Hepatocyte (in vitro differentiated cells): ENCODE measurements around the gene AK3. TPM values are rescaled to one million over a fixed set of nuclear protein-coding genes. Genes with fewer than 3 reads are reported as not detected.

ENCODE experiments used
- DNase-seq: peaks from one replicate; pipeline ENCODE4 v3.0.0-alpha.2; 2016; ENCODE audit warnings: low spot score
- H2AFZ ChIP-seq: fragments of 200-600 bp; sonication (generic); 2 replicates; pipeline ENCODE4 v1.6.0; 2016; ENCODE audit warnings: antibody characterized with exemption, mild to moderate bottlenecking
- H3K27ac ChIP-seq: fragments of 200-600 bp; sonication (generic); 2 replicates; pipeline ENCODE4 v1.5.1; 2016; ENCODE audit warnings: mild to moderate bottlenecking
- H3K27me3 ChIP-seq: fragments of 200-600 bp; sonication (generic); 2 replicates; pipeline ENCODE4 v1.6.1; 2016
- H3K36me3 ChIP-seq: fragments of 200-600 bp; sonication (generic); replicated peaks from 2 replicates; pipeline ENCODE4 v1.5.1; 2016; ENCODE audit warnings: low read depth; ENCODE audit not compliant: insufficient read depth
- H3K4me1 ChIP-seq: fragments of 200-600 bp; sonication (generic); 2 replicates; pipeline ENCODE4 v1.5.1; 2016; ENCODE audit warnings: mild to moderate bottlenecking, moderate library complexity; ENCODE audit not compliant: insufficient read depth
- H3K4me2 ChIP-seq: fragments of 200-600 bp; sonication (generic); 2 replicates; pipeline ENCODE4 v1.6.0; 2016
- H3K4me3 ChIP-seq: fragments of 200-600 bp; sonication (generic); 2 replicates; pipeline ENCODE4 v1.5.1; 2016; ENCODE audit warnings: mild to moderate bottlenecking
- H3K79me2 ChIP-seq: fragments of 200-600 bp; sonication (generic); 2 replicates; pipeline ENCODE4 v1.6.0; 2017; ENCODE audit warnings: mild to moderate bottlenecking
- H3K9me2 ChIP-seq: fragments of 200-600 bp; sonication (generic); replicated peaks from 2 replicates; pipeline ENCODE4 v1.6.0; 2017; ENCODE audit warnings: mild to moderate bottlenecking; ENCODE audit not compliant: insufficient read depth
- H3K9me3 ChIP-seq: fragments of 200-600 bp; sonication (generic); 2 replicates; pipeline ENCODE4 v1.5.1; 2016; ENCODE audit warnings: low read depth, mild to moderate bottlenecking
- H4K20me1 ChIP-seq: fragments of 200-600 bp; sonication (generic); 2 replicates; pipeline ENCODE4 v1.6.0; 2016; ENCODE audit warnings: mild to moderate bottlenecking; ENCODE audit not compliant: insufficient read depth, poor library complexity, severe bottlenecking
- CTCF ChIP-seq: fragments of 200-600 bp; sonication (generic); IDR thresholded peaks from 2 replicates; pipeline ENCODE4 v1.5.1; 2016; ENCODE audit warnings: antibody characterized with exemption, mild to moderate bottlenecking; ENCODE audit not compliant: poor library complexity
- EZH2 ChIP-seq: fragments of 200-600 bp; sonication (generic); IDR thresholded peaks from 2 replicates; pipeline ENCODE4 v1.6.1; 2016; ENCODE audit warnings: antibody characterized with exemption, mild to moderate bottlenecking, borderline replicate concordance
- EZH2phosphoT487 ChIP-seq: fragments of 200-600 bp; sonication (generic); IDR thresholded peaks from one replicate; pipeline ENCODE4 v1.6.1; 2018; ENCODE audit warnings: antibody characterized with exemption, mild to moderate bottlenecking, low read depth, moderate library complexity; ENCODE audit not compliant: unreplicated experiment, severe bottlenecking
- WGBS: methylation state at CpG from one replicate; pipeline ENCODE4 v1.1.6; 2016; ENCODE audit warnings: low lambda C conversion rate; ENCODE audit errors: missing lambda C conversion rate; 5-methylcytosine and 5-hydroxymethylcytosine counted together
- polyA plus RNA-seq: library from polyadenylated mRNA; unstranded; fragments of >200 nt; fragmentation: Nextera tagmentation; extraction: Ambion mirVana; gene quantifications from 2 replicates; pipeline ENCODE4 v1.2.1, GENCODE V29; 2016
- total RNA-seq: library from RNA; depleted of rRNA; stranded (reverse); fragments of >200 nt; gene quantifications from 2 replicates; pipeline ENCODE4 v1.2.3, GENCODE V29; 2014

Gene AK3
- total and polyA plus RNA-seq, 2 experiments from 2014 or later = 102 to 141 TPM

GRCh38 chr9:4679268-4680172, 61.5 kb downstream of the AK3 start, which contains the start of gene CDC37L1:
Gene CDC37L1 (plus strand): TSS chr9:4679569. CDS start chr9:4679768, 199 bp downstream.
- DNase-seq = peak; percentile 98
- Histone ChIP-seq H3K4me2 (peak within 1 kb of the TSS; percentile 85), H2AFZ (peak within 1 kb of the TSS; percentile 38), H3K4me3 (peak within 1 kb of the TSS; percentile 62), H3K27ac (peak within 1 kb of the TSS; percentile 98), H3K79me2 (peaks cover 44% of the 10 kb centered on the region), H3K36me3 (no peaks in the 10 kb centered on the region), H3K27me3 (no peaks in the 10 kb centered on the region), H3K9me2 (no peaks in the 10 kb centered on the region), H4K20me1 (no peaks in the 10 kb centered on the region), H3K9me3 (no peaks in the 10 kb centered on the region), H3K4me1 (peaks cover 22% of the 10 kb centered on the region)
- WGBS = under 1% methylated on average over 66 of the region's 66 CpGs
- TF ChIP-seq CTCF (peak; percentile 44), EZH2 (no peak)

GRCh38 chr9:4678679-4679267, 62.2 kb downstream of the AK3 start:
- no peaks in the 10 kb centered on the region for H3K36me3 ChIP-seq
- peak overlapping the region; percentile 80 for H3K4me2 ChIP-seq
- H3K9me3 ChIP-seq = no peaks in the 10 kb centered on the region
- H3K79me2 ChIP-seq = peaks cover 37% of the 10 kb centered on the region
- H3K4me1 ChIP-seq = peaks cover 22% of the 10 kb centered on the region
- H4K20me1 ChIP-seq = no peaks in the 10 kb centered on the region
- WGBS = 2% methylated on average over 16 of the region's 16 CpGs
- peak overlapping the region; percentile 48 for H3K4me3 ChIP-seq
- H3K27me3 ChIP-seq = no peaks in the 10 kb centered on the region
- H2AFZ ChIP-seq = peak overlapping the region; percentile 38
- H3K9me2 ChIP-seq = no peaks in the 10 kb centered on the region
- H3K27ac ChIP-seq = peak overlapping the region; percentile 98
- TF ChIP-seq EZH2 (no peak), EZH2phosphoT487 (no peak), CTCF (no peak)
- peak; percentile 30 for DNase-seq

DNA sequence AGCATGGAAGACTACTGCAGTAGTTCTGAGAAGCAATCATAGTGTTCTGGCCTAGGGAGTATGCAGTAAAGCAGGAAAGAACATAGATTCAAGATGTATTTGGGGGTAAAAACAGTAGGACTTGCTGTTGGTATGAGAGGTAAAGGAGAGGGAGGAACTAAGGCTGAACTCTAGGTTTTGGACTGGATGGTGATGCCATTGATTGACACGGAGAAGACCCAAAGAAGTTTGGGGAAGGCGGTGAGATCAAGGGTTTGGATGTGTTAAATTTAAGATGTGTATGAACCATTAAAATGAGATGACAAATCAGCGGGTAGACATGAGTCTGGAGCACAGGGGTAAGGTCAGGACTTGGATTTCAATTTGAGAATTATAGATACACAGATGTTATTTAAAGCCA, 63.6 kb downstream of the AK3 start:
- no peaks in the 10 kb centered on the region for H4K20me1 ChIP-seq
- H3K9me2 ChIP-seq = no peaks in the 10 kb centered on the region
- peak overlapping the region; percentile 98 for H3K27ac ChIP-seq
- H2AFZ ChIP-seq = peak overlapping the region; percentile 61
- H3K9me3 ChIP-seq = no peaks in the 10 kb centered on the region
- TF ChIP-seq EZH2 (no peak), CTCF (no peak), EZH2phosphoT487 (no peak)
- 96% methylated on average over 3 of the region's 3 CpGs for WGBS
- H3K4me2 ChIP-seq = peak overlapping the region; percentile 80
- peaks cover 25% of the 10 kb centered on the region for H3K79me2 ChIP-seq
- H3K36me3 ChIP-seq = no peaks in the 10 kb centered on the region
- no peaks in the 10 kb centered on the region for H3K27me3 ChIP-seq
- no peak for DNase-seq
- H3K4me1 ChIP-seq = peaks cover 22% of the 10 kb centered on the region
- no peak overlapping the region for H3K4me3 ChIP-seq
